Measurements from ENCODE around the gene SGPL1.

SGPL1 gene

GRCh38 chr10:70845256-70845655 is 29.5 kb downstream of the SGPL1 start:
- TF ChIP-seq POLR2AphosphoS5 (IDR thresholded peaks at IDR 0.05; ENCODE audit: low read depth) = no peak
- no peak for TF ChIP-seq REST (IDR thresholded peaks at IDR 0.05; ENCODE audit: insufficient replicate concordance, low read depth)
- TF ChIP-seq SPI1 (IDR thresholded peaks at IDR 0.05; ENCODE audit: borderline replicate concordance, low read depth) = no peak
- no peak for TF ChIP-seq GABPA (IDR thresholded peaks at IDR 0.05; ENCODE audit: low read depth)
- no peak for TF ChIP-seq CTCF (IDR thresholded peaks at IDR 0.05; ENCODE audit: insufficient read depth, low read length)
- H3K27me3 ChIP-seq (ENCODE audit: insufficient read depth, poor library complexity, severe bottlenecking) = no peaks in the 10 kb centered on the region
- DNase-seq (ENCODE audit: low read depth in 1 of 2, low spot score in 1 of 2) = no peak
- no peak overlapping the region for H3K27ac ChIP-seq (replicated peaks)
- no peak overlapping the region for H3K4me3 ChIP-seq (replicated peaks; ENCODE audit: insufficient read depth, low read length)

- Histone ChIP-seq H3K4me3 (replicated peaks; ENCODE audit: insufficient read depth, low read length) (no peak overlapping the region), H3K27ac (replicated peaks) (no peak overlapping the region), H3K27me3 (ENCODE audit: insufficient read depth, poor library complexity, severe bottlenecking) (no peaks in the 10 kb centered on the region)
- TF ChIP-seq CTCF (IDR thresholded peaks at IDR 0.05; ENCODE audit: insufficient read depth, low read length) (no peak), GABPA (IDR thresholded peaks at IDR 0.05; ENCODE audit: low read depth) (no peak), POLR2AphosphoS5 (IDR thresholded peaks at IDR 0.05; ENCODE audit: low read depth) (no peak), SPI1 (IDR thresholded peaks at IDR 0.05; ENCODE audit: borderline replicate concordance, low read depth) (no peak), REST (IDR thresholded peaks at IDR 0.05; ENCODE audit: insufficient replicate concordance, low read depth) (no peak)
- no peak for DNase-seq (ENCODE audit: low read depth in 1 of 2, low spot score in 1 of 2)
Observed at GRCh38 chr10:70845816-70846215, 30.1 kb downstream of the SGPL1 start.

GRCh38 chr10:70846795-70847194 is 31.0 kb downstream of the SGPL1 start:
- Histone ChIP-seq H3K27me3 (ENCODE audit: insufficient read depth, poor library complexity, severe bottlenecking) (no peaks in the 10 kb centered on the region), H3K4me3 (replicated peaks; ENCODE audit: insufficient read depth, low read length) (no peak overlapping the region), H3K27ac (replicated peaks) (no peak overlapping the region)
- no peak for TF ChIP-seq GABPA (IDR thresholded peaks at IDR 0.05; ENCODE audit: low read depth)
- no peak for DNase-seq (ENCODE audit: low read depth in 1 of 2, low spot score in 1 of 2)

- Histone ChIP-seq H3K4me3 (replicated peaks; ENCODE audit: insufficient read depth, low read length) (no peak overlapping the region), H3K27ac (replicated peaks) (no peak overlapping the region), H3K27me3 (ENCODE audit: insufficient read depth, poor library complexity, severe bottlenecking) (no peaks in the 10 kb centered on the region)
- no peak for DNase-seq (ENCODE audit: low read depth in 1 of 2, low spot score in 1 of 2)
- no peak for TF ChIP-seq POLR2AphosphoS5 (IDR thresholded peaks at IDR 0.05; ENCODE audit: low read depth)
- TF ChIP-seq REST (IDR thresholded peaks at IDR 0.05; ENCODE audit: insufficient replicate concordance, low read depth) = no peak
- TF ChIP-seq CTCF (IDR thresholded peaks at IDR 0.05; ENCODE audit: insufficient read depth, low read length) = no peak
- no peak for TF ChIP-seq GABPA (IDR thresholded peaks at IDR 0.05; ENCODE audit: low read depth)
- TF ChIP-seq SPI1 (IDR thresholded peaks at IDR 0.05; ENCODE audit: borderline replicate concordance, low read depth) = no peak
Observed at GRCh38 chr10:70847659-70848360, 32.1 kb downstream of the SGPL1 start.
